B cell (primary cell): ENCODE results near the gene PAM. TPM values are rescaled to one million over a fixed set of nuclear protein-coding genes. Genes with fewer than 3 reads are reported as not detected.

Experiments used
- ATAC-seq: fragments of 200-7000 bp; cut with Tn5 transposase; one replicate; pipeline ENCODE4 v1.10.0; 2021; ENCODE audit warnings: low read depth, mild to moderate bottlenecking, moderate number of reproducible peaks, moderate library complexity
- CTCF ChIA-PET: fragments of 350-600 bp; sonication (Branson Sonifier 250); formaldehyde crosslinking; loops from one replicate; lab custom pipeline; 2021; ENCODE audit warnings: antibody characterized with exemption, inconsistent platforms; lab: Charles Lee
- POLR2A ChIA-PET: fragments of 350-600 bp; sonication (Branson Sonifier 250); formaldehyde crosslinking; loops from one replicate; lab custom pipeline; 2021; ENCODE audit warnings: antibody characterized with exemption; lab: Charles Lee
- DNase-seq: peaks from one replicate; pipeline ENCODE4 v3.0.0; 2013
- H2AFZ ChIP-seq: 2 replicates; pipeline ENCODE4 v1.6.1; 2012; ENCODE audit warnings: mild to moderate bottlenecking, low read depth, low read length; ENCODE audit not compliant: insufficient read depth, poor library complexity, severe bottlenecking
- H3K27ac ChIP-seq, 2 donors: 1 replicate in 1 of 2; 2 replicates in 1 of 2; pipeline ENCODE4 v1.5.1; 2012 to 2013; ENCODE audit warnings: low read length in 2 of 2, mild to moderate bottlenecking in 2 of 2, moderate library complexity in 1 of 2
- H3K27me3 ChIP-seq, 4 experiments: fragments of 200-600 bp in 1 of 4; sonication (generic) in 1 of 4; replicated peaks in 1 of 4; 1 replicate in 2 of 4; 2 replicates in 2 of 4; pipeline versions ENCODE4 v1.6.1 to v1.7.0; 2013 to 2016; ENCODE audit warnings: low read length in 3 of 4, mild to moderate bottlenecking in 2 of 4, mixed read lengths in 1 of 4, moderate library complexity in 1 of 4; ENCODE audit not compliant: insufficient read depth in 4 of 4, control insufficient read depth in 3 of 4; ENCODE audit errors: control extremely low read depth in 1 of 4
- H3K36me3 ChIP-seq, 2 experiments: replicated peaks in 1 of 2; 1 replicate in 1 of 2; 2 replicates in 1 of 2; pipeline versions ENCODE4 v1.6.1 to v1.7.1; 2013; ENCODE audit warnings: low read length in 1 of 2; ENCODE audit not compliant: insufficient read depth in 2 of 2, control insufficient read depth in 1 of 2; ENCODE audit errors: control extremely low read depth in 1 of 2, extremely low read depth in 1 of 2
- H3K4me1 ChIP-seq, 2 donors: fragments of 200-600 bp in 1 of 2; sonication (generic) in 1 of 2; 1 replicate in 1 of 2; 2 replicates in 1 of 2; pipeline versions ENCODE4 v1.5.1 to v1.6.1; 2013 to 2017; ENCODE audit warnings: low read length in 2 of 2; ENCODE audit not compliant: control insufficient read depth in 2 of 2, insufficient read depth in 2 of 2
- H3K4me2 ChIP-seq: replicated peaks from 2 replicates; pipeline ENCODE3; 2012; ENCODE audit warnings: mild to moderate bottlenecking, low read depth, low read length; ENCODE audit not compliant: poor library complexity, severe bottlenecking
- H3K4me3 ChIP-seq, 5 experiments: fragments of 200-600 bp in 1 of 5; sonication (generic) in 1 of 5; 1 replicate in 3 of 5; 2 replicates in 2 of 5; pipeline versions ENCODE4 v1.5.1 to v1.7.0; 2011 to 2016; ENCODE audit warnings: low read length in 4 of 5, mild to moderate bottlenecking in 4 of 5, low read depth in 2 of 5, control low read depth in 1 of 5, moderate library complexity in 1 of 5; ENCODE audit not compliant: insufficient read depth in 1 of 5; ENCODE audit errors: control extremely low read depth in 1 of 5, extremely low read depth in 1 of 5
- H3K79me2 ChIP-seq: fragments of 200-600 bp; sonication (generic); one replicate; pipeline ENCODE4 v1.6.0; 2016; ENCODE audit warnings: low read length; ENCODE audit not compliant: control insufficient read depth, insufficient read depth
- H3K9ac ChIP-seq: fragments of 200-600 bp; sonication (generic); 2 replicates; pipeline ENCODE4 v1.6.1; 2017; ENCODE audit warnings: mild to moderate bottlenecking, low read length, moderate library complexity
- H3K9me3 ChIP-seq, 3 donors: one replicate each; pipeline versions ENCODE4 v1.6.1 to v1.7.1; 2013; ENCODE audit warnings: low read length in 2 of 3; ENCODE audit not compliant: control insufficient read depth in 2 of 3, insufficient read depth in 1 of 3; ENCODE audit errors: control extremely low read depth in 1 of 3
- H4K20me1 ChIP-seq: 2 replicates; pipeline ENCODE4 v1.6.0; 2012; ENCODE audit warnings: mild to moderate bottlenecking, low read length; ENCODE audit not compliant: insufficient read depth, control insufficient read depth, poor library complexity, severe bottlenecking
- H3K27ac Mint-ChIP-seq: one replicate; pipeline ENCODE4 v1.8.0; 2021; ENCODE audit warnings: mixed read lengths
- H3K27me3 Mint-ChIP-seq: one replicate; pipeline ENCODE4 v1.8.0; 2021; ENCODE audit warnings: mixed read lengths
- H3K4me1 Mint-ChIP-seq: one replicate; pipeline ENCODE4 v1.8.0; 2021; ENCODE audit warnings: mixed read lengths
- H3K4me3 Mint-ChIP-seq: one replicate; pipeline ENCODE4 v1.8.0; 2021; ENCODE audit warnings: mixed read lengths
- H3K9me3 Mint-ChIP-seq: one replicate; pipeline ENCODE4 v1.8.0; 2022; ENCODE audit warnings: mixed read lengths; ENCODE audit not compliant: insufficient read depth
- CTCF ChIP-seq: fragments of 200-600 bp; IDR thresholded peaks from one replicate; pipeline ENCODE4 v1.8.0; 2022; ENCODE audit warnings: antibody characterized with exemption, mild to moderate bottlenecking
- EZH2 ChIP-seq: IDR thresholded peaks from 2 replicates; pipeline ENCODE4 v1.6.1; 2012; ENCODE audit warnings: borderline replicate concordance, low read depth, mild to moderate bottlenecking, moderate library complexity, low read length; ENCODE audit not compliant: insufficient read depth, poor library complexity, severe bottlenecking
- WGBS: methylation state at CpG from one replicate; pipeline ENCODE4 v1.1.5; 2013; ENCODE audit warnings: missing lambda C conversion rate; ENCODE audit not compliant: insufficient coverage; 5-methylcytosine and 5-hydroxymethylcytosine counted together
- intact Hi-C: fragments of 100-400 bp; cut with micrococcal nuclease; formaldehyde crosslinking; loops from one replicate; pipeline ENCODE4 v1.10.0; 2022
- polyA plus RNA-seq: library from polyadenylated mRNA; depleted of rRNA; stranded (reverse); fragments of >200 nt; gene quantifications from 2 replicates; pipeline ENCODE4 v1.2.3, GENCODE V29; 2012
- total RNA-seq, 2 donors: library from RNA; stranded (reverse); fragments of 120-200 nt in 1 of 2; gene quantifications; 1 replicate in 1 of 2; 2 replicates in 1 of 2; pipeline versions ENCODE4 v1.2.3 to v1.2.4, GENCODE V29; 2013 to 2022

Gene PAM
- total and polyA plus RNA-seq, 2 donors (not counting 1 experiment from before 2014, with no cell fraction given): 1.00 to 34.8 TPM

- intact Hi-C loops: no loop called here
- Histone ChIP-seq H3K79me2 (no peaks in the 10 kb centered on the region), H3K9me3 (no peaks in the 10 kb centered on the region), H3K9ac (no peak overlapping the region), H2AFZ (no peak overlapping the region), H3K27me3 (no peaks in the 10 kb centered on the region), H3K4me3 (no peak overlapping the region), H3K27ac (no peak overlapping the region), H3K36me3 (no peaks in the 10 kb centered on the region), H3K4me2 (no peak overlapping the region), H4K20me1 (no peaks in the 10 kb centered on the region), H3K4me1 (no peaks in the 10 kb centered on the region)
- WGBS: 94% methylated on average over 6 of the region's 11 CpGs
- DNase-seq: no peak
- POLR2A ChIA-PET: no interaction called here
- no peak for ATAC-seq
- Mint-ChIP-seq H3K4me3 (no peak overlapping the region), H3K27me3 (peaks cover 5% of the 10 kb centered on the region), H3K9me3 (no peaks in the 10 kb centered on the region), H3K4me1 (no peaks in the 10 kb centered on the region), H3K27ac (no peak overlapping the region)
- TF ChIP-seq CTCF (no peak), EZH2 (no peak)
- CTCF ChIA-PET: no interaction called here
These were observed 118.4 kb downstream of the PAM start for GRCh38 chr5:102873379-102873932.

GRCh38 chr5:102874054-102874453, 118.9 kb downstream of the PAM start:
- TF ChIP-seq EZH2 (no peak), CTCF (no peak)
- Mint-ChIP-seq H3K4me1 (no peaks in the 10 kb centered on the region), H3K4me3 (no peak overlapping the region), H3K9me3 (no peaks in the 10 kb centered on the region), H3K27me3 (peaks cover 3% of the 10 kb centered on the region), H3K27ac (no peak overlapping the region)
- DNase-seq (no peak), ATAC-seq (no peak)
- Histone ChIP-seq H3K4me1 (no peaks in the 10 kb centered on the region), H3K4me2 (no peak overlapping the region), H3K27ac (no peak overlapping the region), H2AFZ (no peak overlapping the region), H3K9me3 (no peaks in the 10 kb centered on the region), H3K36me3 (no peaks in the 10 kb centered on the region), H3K9ac (no peak overlapping the region), H3K79me2 (no peaks in the 10 kb centered on the region), H4K20me1 (no peaks in the 10 kb centered on the region), H3K4me3 (no peak overlapping the region), H3K27me3 (no peaks in the 10 kb centered on the region)
- POLR2A ChIA-PET: no interaction called here
- CTCF ChIA-PET: no interaction called here
- no CpG with 5 or more reads among the region's 5 CpGs for WGBS
- intact Hi-C loops: no loop called here
